Natural killer cell (primary cell): ENCODE data around the gene CLDND2. TPM values are rescaled to one million over a fixed set of nuclear protein-coding genes. Genes with fewer than 3 reads are reported as not detected.

Experiments
- ATAC-seq, 3 donors: fragments of 150-1000 bp in 2 of 3; fragments of 200-7000 bp in 1 of 3; cut with Tn5 transposase; 1 replicate in 1 of 3; 2 replicates in 2 of 3; pipeline ENCODE4 v1.10.0; 2021; ENCODE audit warnings: mild to moderate bottlenecking in 2 of 3, moderate library complexity in 2 of 3
- DNase-seq, 2 donors: peaks; one replicate each; pipeline versions ENCODE4 v3.0.0 to v3.0.0-alpha.2; 2013 to 2021; ENCODE audit warnings: mixed read lengths in 1 of 2
- H3K27ac ChIP-seq: one replicate; pipeline ENCODE4 v1.5.1; 2013; ENCODE audit warnings: mild to moderate bottlenecking, low read length
- H3K27me3 ChIP-seq: one replicate; pipeline ENCODE4 v1.6.1; 2013; ENCODE audit warnings: low read length; ENCODE audit not compliant: control insufficient read depth, insufficient read depth
- H3K36me3 ChIP-seq: one replicate; pipeline ENCODE4 v1.6.1; 2013; ENCODE audit warnings: low read length; ENCODE audit not compliant: control insufficient read depth, insufficient read depth
- H3K4me1 ChIP-seq: one replicate; pipeline ENCODE4 v1.6.1; 2013; ENCODE audit warnings: low read length; ENCODE audit not compliant: control insufficient read depth, insufficient read depth
- H3K4me3 ChIP-seq: one replicate; pipeline ENCODE4 v1.5.1; 2013; ENCODE audit warnings: low read length
- H3K9me3 ChIP-seq: one replicate; pipeline ENCODE4 v1.6.1; 2013; ENCODE audit warnings: low read length; ENCODE audit not compliant: control insufficient read depth, insufficient read depth
- H3K27ac Mint-ChIP-seq, 2 donors: one replicate each; pipeline ENCODE4 v1.8.0; 2022; ENCODE audit warnings: mild to moderate bottlenecking in 2 of 2, mixed read lengths in 2 of 2, moderate library complexity in 1 of 2
- H3K27me3 Mint-ChIP-seq, 2 donors: one replicate each; pipeline ENCODE4 v1.8.0; 2022; ENCODE audit warnings: low read depth in 2 of 2, mixed read lengths in 2 of 2
- H3K36me3 Mint-ChIP-seq: one replicate; pipeline ENCODE4 v1.8.0; 2022; ENCODE audit warnings: mixed read lengths
- H3K4me1 Mint-ChIP-seq, 2 donors: one replicate each; pipeline ENCODE4 v1.8.0; 2022; ENCODE audit warnings: mixed read lengths in 2 of 2
- H3K4me3 Mint-ChIP-seq: one replicate; pipeline ENCODE4 v1.8.0; 2022; ENCODE audit warnings: mild to moderate bottlenecking, moderate library complexity, mixed read lengths
- H3K9me3 Mint-ChIP-seq, 2 donors: one replicate each; pipeline ENCODE4 v1.8.0; 2022; ENCODE audit warnings: mixed read lengths in 2 of 2
- CTCF ChIP-seq: fragments of 200-600 bp; IDR thresholded peaks from one replicate; pipeline ENCODE4 v1.8.0; 2022; ENCODE audit warnings: antibody characterized with exemption
- WGBS: methylation state at CpG from one replicate; pipeline ENCODE4 v1.1.7; 2013; ENCODE audit warnings: missing lambda C conversion rate; ENCODE audit not compliant: insufficient coverage; 5-methylcytosine and 5-hydroxymethylcytosine counted together
- intact Hi-C: fragments of 100-400 bp; cut with micrococcal nuclease; formaldehyde crosslinking; loops from one replicate; pipeline ENCODE4 v1.14.2; 2022
- total RNA-seq, 4 donors: library from RNA; stranded (reverse); fragments of 120-200 nt in 1 of 4; gene quantifications; one replicate each; pipeline versions ENCODE4 v1.2.3 to v1.2.4, GENCODE V29; 2013 to 2022

CLDND2 gene
- total RNA-seq, 3 donors from 2014 or later (not counting 1 experiment from before 2014, with no cell fraction given): 72.8 to 83.2 (median 75.3) TPM

- H3K27ac ChIP-seq: no peak overlapping the region
- peaks cover 25 to 26% of the 10 kb centered on the region in 2 donors for H3K27me3 Mint-ChIP-seq
- H3K9me3 Mint-ChIP-seq: no peaks in the 10 kb centered on the region
- ATAC-seq (no peak), DNase-seq (no peak)
- peaks cover 19% of the 10 kb centered on the region for H3K4me1 ChIP-seq
- intact Hi-C loops: no loop called here
- no peak overlapping the region for H3K4me3 Mint-ChIP-seq
- 89% methylated on average over 6 of the region's 6 CpGs for WGBS
- peaks cover 15% of the 10 kb centered on the region for H3K27me3 ChIP-seq
- H3K27ac Mint-ChIP-seq: no peak overlapping the region
- H3K4me3 ChIP-seq: no peak overlapping the region
- no peaks in the 10 kb centered on the region for H3K36me3 ChIP-seq
- H3K36me3 Mint-ChIP-seq: no peaks in the 10 kb centered on the region
- H3K4me1 Mint-ChIP-seq: peaks cover 9 to 17% of the 10 kb centered on the region in 2 donors
- TF ChIP-seq CTCF: no peak
- H3K9me3 ChIP-seq: no peaks in the 10 kb centered on the region
These were observed 37.1 kb downstream of the CLDND2 start for GRCh38 chr19:51331716-51332115.

DNA sequence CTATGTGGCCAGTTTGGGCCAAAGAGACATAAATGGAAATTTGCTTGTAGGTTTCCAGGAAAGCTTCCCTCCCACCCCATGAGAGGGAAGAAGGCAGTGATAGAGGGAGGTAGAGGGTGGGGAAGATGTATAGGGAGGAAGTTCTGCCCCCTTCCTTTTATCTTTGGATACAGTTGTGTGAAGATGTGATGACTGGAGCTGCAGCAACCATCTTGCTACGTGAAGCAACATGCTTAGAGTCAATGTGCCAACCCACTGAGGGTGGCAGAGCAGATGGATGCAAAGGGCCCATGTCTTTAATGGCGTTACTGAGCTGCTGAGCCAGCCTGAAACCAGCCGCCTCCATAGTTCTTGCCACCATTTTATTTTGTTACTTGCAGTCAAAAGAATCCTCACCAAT lies 37.6 kb downstream of the CLDND2 start:
- H3K36me3 Mint-ChIP-seq: no peaks in the 10 kb centered on the region
- H3K27me3 Mint-ChIP-seq: peaks cover 26 to 28% of the 10 kb centered on the region in 2 donors
- Histone ChIP-seq H3K27me3 (peaks cover 17% of the 10 kb centered on the region), H3K9me3 (no peaks in the 10 kb centered on the region), H3K4me3 (no peak overlapping the region), H3K4me1 (peaks cover 20% of the 10 kb centered on the region), H3K36me3 (no peaks in the 10 kb centered on the region), H3K27ac (no peak overlapping the region)
- ATAC-seq (no peak), DNase-seq (no peak)
- no peak overlapping the region for H3K27ac Mint-ChIP-seq
- H3K4me3 Mint-ChIP-seq: no peak overlapping the region
- intact Hi-C loops: no loop called here
- TF ChIP-seq CTCF: no peak
- H3K4me1 Mint-ChIP-seq: peaks cover 9 to 17% of the 10 kb centered on the region in 2 donors
- no peaks in the 10 kb centered on the region for H3K9me3 Mint-ChIP-seq
- WGBS: 81% methylated on average over 3 of the region's 3 CpGs

- H3K4me1 Mint-ChIP-seq: peaks cover 9 to 22% of the 10 kb centered on the region in 2 donors
- ATAC-seq (no peak), DNase-seq (no peak)
- H3K4me1 ChIP-seq: peaks cover 20% of the 10 kb centered on the region
- no peaks in the 10 kb centered on the region for H3K9me3 ChIP-seq
- peaks cover 20% of the 10 kb centered on the region for H3K27me3 ChIP-seq
- no peak overlapping the region for H3K4me3 Mint-ChIP-seq
- H3K27ac Mint-ChIP-seq: no peak overlapping the region
- intact Hi-C loops: no loop called here
- H3K4me3 ChIP-seq: no peak overlapping the region
- no peaks in the 10 kb centered on the region for H3K36me3 Mint-ChIP-seq
- no peaks in the 10 kb centered on the region for H3K36me3 ChIP-seq
- no peaks in the 10 kb centered on the region for H3K9me3 Mint-ChIP-seq
- peaks cover 26 to 33% of the 10 kb centered on the region in 2 donors for H3K27me3 Mint-ChIP-seq
- no peak overlapping the region for H3K27ac ChIP-seq
- no peak for TF ChIP-seq CTCF
- WGBS: 97% methylated on average over 4 of the region's 4 CpGs
These were observed 38.4 kb downstream of the CLDND2 start for GRCh38 chr19:51330366-51330765.

GRCh38 chr19:51329411-51329810 lies 39.4 kb downstream of the CLDND2 start:
- H3K27me3 Mint-ChIP-seq: peaks cover 28 to 30% of the 10 kb centered on the region in 2 donors

More at GRCh38 chr19:51329411-51329810, 39.4 kb downstream of the CLDND2 start:
- no peak for DNase-seq
- Histone ChIP-seq H3K4me3 (no peak overlapping the region), H3K27me3 (peaks cover 20% of the 10 kb centered on the region), H3K9me3 (no peaks in the 10 kb centered on the region), H3K4me1 (peaks cover 20% of the 10 kb centered on the region), H3K36me3 (no peaks in the 10 kb centered on the region), H3K27ac (no peak overlapping the region)
- no peak for ATAC-seq
- Mint-ChIP-seq H3K36me3 (no peaks in the 10 kb centered on the region), H3K4me1 (peaks cover 9 to 22% of the 10 kb centered on the region in 2 donors), H3K27ac (no peak overlapping the region), H3K9me3 (no peaks in the 10 kb centered on the region), H3K4me3 (no peak overlapping the region)
- 79% methylated on average over 5 of the region's 5 CpGs for WGBS
- TF ChIP-seq CTCF: no peak
- intact Hi-C loops: no loop called here
